ENCODE measurements around the gene CSPG4. TPM values are rescaled to one million over a fixed set of nuclear protein-coding genes. Genes with fewer than 3 reads are reported as not detected.
A peak's percentile ranks its signal among the peaks of the same experiment; 100 is the strongest.

The CSPG4 gene
- total and polyA plus RNA-seq, 9 of the 15 experiments (the other 6 are each of a cell fraction or from before 2014, with no cell fraction given) = under 0.01 to 0.07 (median 0.04) TPM; not detected in 5

- TF ChIP-seq RBFOX2 (IDR thresholded peaks at IDR 0.05; ENCODE audit: low read depth, low read length) (peak; percentile 84), ZNF212 (CRISPR knock-in tag; IDR thresholded peaks at IDR 0.05) (no peak), SIN3A (IDR thresholded peaks at IDR 0.05; ENCODE audit: borderline replicate concordance in 2 of 2, control insufficient read depth in 1 of 2, low read depth in 2 of 2, low read length in 2 of 2) (peak in 1 of 2 experiments; percentile 42; a peak in 1 of 4 replicates), SMC3 (conservative IDR thresholded peaks at IDR 0.05; ENCODE audit: insufficient read depth, low read depth, low read length) (0 out of 2 replicates have a peak, but pooled peaks have one; percentile 12), ZNF830 (CRISPR knock-in tag; IDR thresholded peaks at IDR 0.05) (no peak), XRCC5 (IDR thresholded peaks at IDR 0.05; ENCODE audit: low read depth, low read length) (no peak), YY1 (IDR thresholded peaks at IDR 0.05; ENCODE audit: borderline replicate concordance in 1 of 3, control insufficient read depth in 1 of 3, extremely low read depth in 1 of 3, insufficient read depth in 3 of 3, insufficient read length in 1 of 3, insufficient replicate concordance in 2 of 3, low read depth in 1 of 3, low read length in 2 of 3) (peak in 2 of 3 experiments; percentile 3 to 59), CBX1 (IDR thresholded peaks at IDR 0.05; ENCODE audit: low read depth) (peak; percentile 37; the same call in 1 of the 2 replicates), NFXL1 (CRISPR knock-in tag; IDR thresholded peaks at IDR 0.05) (no peak), ZNF592 (IDR thresholded peaks at IDR 0.05) (no peak), POLR2AphosphoS2 (IDR thresholded peaks at IDR 0.05; ENCODE audit: low read length) (no peak), RFX5 (IDR thresholded peaks at IDR 0.05; ENCODE audit: low read depth, low read length) (no peak), ZNF121 (CRISPR knock-in tag; conservative IDR thresholded peaks at IDR 0.05) (no peak), EWSR1 (IDR thresholded peaks at IDR 0.05; ENCODE audit: borderline replicate concordance, low read depth, partially characterized antibody) (no peak)
- TF ChIP-seq, protein P1, sequence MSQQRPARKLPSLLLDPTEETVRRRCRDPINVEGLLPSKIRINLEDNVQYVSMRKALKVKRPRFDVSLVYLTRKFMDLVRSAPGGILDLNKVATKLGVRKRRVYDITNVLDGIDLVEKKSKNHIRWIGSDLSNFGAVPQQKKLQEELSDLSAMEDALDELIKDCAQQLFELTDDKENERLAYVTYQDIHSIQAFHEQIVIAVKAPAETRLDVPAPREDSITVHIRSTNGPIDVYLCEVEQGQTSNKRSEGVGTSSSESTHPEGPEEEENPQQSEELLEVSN (IDR thresholded peaks at IDR 0.05; ENCODE audit: borderline replicate concordance in 1 of 2, extremely low read depth in 1 of 2, insufficient read depth in 1 of 2, insufficient read length in 1 of 2, low read depth in 1 of 2, low read length in 1 of 2, poor library complexity in 1 of 2, severe bottlenecking in 1 of 2) = peak in 1 of 2 experiments; percentile 43
- TF ChIP-seq, protein P2, sequence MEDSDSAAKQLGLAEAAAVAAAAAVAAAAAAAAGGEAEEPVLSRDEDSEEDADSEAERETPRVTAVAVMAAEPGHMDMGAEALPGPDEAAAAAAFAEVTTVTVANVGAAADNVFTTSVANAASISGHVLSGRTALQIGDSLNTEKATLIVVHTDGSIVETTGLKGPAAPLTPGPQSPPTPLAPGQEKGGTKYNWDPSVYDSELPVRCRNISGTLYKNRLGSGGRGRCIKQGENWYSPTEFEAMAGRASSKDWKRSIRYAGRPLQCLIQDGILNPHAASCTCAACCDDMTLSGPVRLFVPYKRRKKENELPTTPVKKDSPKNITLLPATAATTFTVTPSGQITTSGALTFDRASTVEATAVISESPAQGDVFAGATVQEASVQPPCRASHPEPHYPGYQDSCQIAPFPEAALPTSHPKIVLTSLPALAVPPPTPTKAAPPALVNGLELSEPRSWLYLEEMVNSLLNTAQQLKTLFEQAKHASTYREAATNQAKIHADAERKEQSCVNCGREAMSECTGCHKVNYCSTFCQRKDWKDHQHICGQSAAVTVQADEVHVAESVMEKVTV (CRISPR knock-in tag; IDR thresholded peaks at IDR 0.05) = no peak
These were observed 65.1 kb downstream of the CSPG4 start, which contains the start of gene SNX33 (continued) for GRCh38 chr15:75647370-75648155.
